Measurements from ENCODE around the gene EFHD2. TPM values are rescaled to one million over a fixed set of nuclear protein-coding genes. Genes with fewer than 3 reads are reported as not detected.

Gene EFHD2
- polyA plus RNA-seq, 1 donor from 2014 or later = 10.3 TPM

DNA sequence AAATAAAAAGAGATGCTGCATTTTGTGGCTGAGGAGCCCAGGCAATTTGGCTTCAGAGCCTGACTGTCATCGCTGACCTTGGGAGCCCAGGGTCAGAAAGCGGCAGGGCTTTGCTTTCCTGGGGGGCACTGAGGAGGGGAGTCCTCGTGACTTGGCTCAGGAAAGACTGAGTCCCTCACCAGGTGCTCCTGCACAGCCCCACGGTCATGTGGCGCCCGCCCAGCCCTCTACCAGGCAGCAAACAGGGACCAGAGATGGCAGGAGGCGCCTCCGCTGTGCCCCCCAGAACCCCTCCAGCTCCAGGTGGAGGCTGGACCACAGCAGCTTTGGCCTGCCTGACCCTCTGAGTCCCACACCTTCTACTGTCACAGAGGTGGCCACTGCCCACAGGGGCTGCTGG lies 13.2 kb downstream of the EFHD2 start:
- TF ChIP-seq, protein P1, sequence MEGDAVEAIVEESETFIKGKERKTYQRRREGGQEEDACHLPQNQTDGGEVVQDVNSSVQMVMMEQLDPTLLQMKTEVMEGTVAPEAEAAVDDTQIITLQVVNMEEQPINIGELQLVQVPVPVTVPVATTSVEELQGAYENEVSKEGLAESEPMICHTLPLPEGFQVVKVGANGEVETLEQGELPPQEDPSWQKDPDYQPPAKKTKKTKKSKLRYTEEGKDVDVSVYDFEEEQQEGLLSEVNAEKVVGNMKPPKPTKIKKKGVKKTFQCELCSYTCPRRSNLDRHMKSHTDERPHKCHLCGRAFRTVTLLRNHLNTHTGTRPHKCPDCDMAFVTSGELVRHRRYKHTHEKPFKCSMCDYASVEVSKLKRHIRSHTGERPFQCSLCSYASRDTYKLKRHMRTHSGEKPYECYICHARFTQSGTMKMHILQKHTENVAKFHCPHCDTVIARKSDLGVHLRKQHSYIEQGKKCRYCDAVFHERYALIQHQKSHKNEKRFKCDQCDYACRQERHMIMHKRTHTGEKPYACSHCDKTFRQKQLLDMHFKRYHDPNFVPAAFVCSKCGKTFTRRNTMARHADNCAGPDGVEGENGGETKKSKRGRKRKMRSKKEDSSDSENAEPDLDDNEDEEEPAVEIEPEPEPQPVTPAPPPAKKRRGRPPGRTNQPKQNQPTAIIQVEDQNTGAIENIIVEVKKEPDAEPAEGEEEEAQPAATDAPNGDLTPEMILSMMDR (IDR thresholded peaks at IDR 0.05; ENCODE audit: poor library complexity, severe bottlenecking) = no peak
- TF ChIP-seq SMC3 (conservative IDR thresholded peaks at IDR 0.05; ENCODE audit: poor library complexity) (no peak), MXI1 (conservative IDR thresholded peaks at IDR 0.05; ENCODE audit: poor library complexity, severe bottlenecking) (no peak), POLR2AphosphoS5 (IDR thresholded peaks at IDR 0.05) (no peak), RAD21 (conservative IDR thresholded peaks at IDR 0.05) (no peak), EZH2 (IDR thresholded peaks at IDR 0.05; ENCODE audit: borderline replicate concordance, insufficient read depth, low read length, poor library complexity, severe bottlenecking) (no peak), REST (IDR thresholded peaks at IDR 0.05; ENCODE audit: borderline replicate concordance) (no peak), EP300 (conservative IDR thresholded peaks at IDR 0.05; ENCODE audit: poor library complexity, severe bottlenecking) (no peak), TAF1 (IDR thresholded peaks at IDR 0.05; ENCODE audit: low read depth) (no peak)
- Histone ChIP-seq H3K79me2 (replicated peaks; ENCODE audit: insufficient read depth, low read length) (no peaks in the 10 kb centered on the region), H3K4me2 (ENCODE audit: low read length) (no peak overlapping the region), H3F3A (ENCODE audit: insufficient read depth, low read length, poor library complexity, severe bottlenecking) (no peaks in the 10 kb centered on the region), H3K9me2 (ENCODE audit: insufficient read depth, low read length) (no peaks in the 10 kb centered on the region), H3K36me3 (ENCODE audit: insufficient read depth, low read length) (no peaks in the 10 kb centered on the region), H4K20me1 (ENCODE audit: insufficient read depth) (no peaks in the 10 kb centered on the region), H3K9ac (ENCODE audit: low read length) (no peak overlapping the region), H3K9me3 (ENCODE audit: low read length) (no peaks in the 10 kb centered on the region), H2AFZ (ENCODE audit: low read depth, low read length) (no peak overlapping the region), H3K27ac (ENCODE audit: low read length) (no peak overlapping the region), H3K27me3 (ENCODE audit: insufficient read depth, low read depth, low read length) (no peaks in the 10 kb centered on the region), H3K4me3 (ENCODE audit: low read length) (no peak overlapping the region)

DNA sequence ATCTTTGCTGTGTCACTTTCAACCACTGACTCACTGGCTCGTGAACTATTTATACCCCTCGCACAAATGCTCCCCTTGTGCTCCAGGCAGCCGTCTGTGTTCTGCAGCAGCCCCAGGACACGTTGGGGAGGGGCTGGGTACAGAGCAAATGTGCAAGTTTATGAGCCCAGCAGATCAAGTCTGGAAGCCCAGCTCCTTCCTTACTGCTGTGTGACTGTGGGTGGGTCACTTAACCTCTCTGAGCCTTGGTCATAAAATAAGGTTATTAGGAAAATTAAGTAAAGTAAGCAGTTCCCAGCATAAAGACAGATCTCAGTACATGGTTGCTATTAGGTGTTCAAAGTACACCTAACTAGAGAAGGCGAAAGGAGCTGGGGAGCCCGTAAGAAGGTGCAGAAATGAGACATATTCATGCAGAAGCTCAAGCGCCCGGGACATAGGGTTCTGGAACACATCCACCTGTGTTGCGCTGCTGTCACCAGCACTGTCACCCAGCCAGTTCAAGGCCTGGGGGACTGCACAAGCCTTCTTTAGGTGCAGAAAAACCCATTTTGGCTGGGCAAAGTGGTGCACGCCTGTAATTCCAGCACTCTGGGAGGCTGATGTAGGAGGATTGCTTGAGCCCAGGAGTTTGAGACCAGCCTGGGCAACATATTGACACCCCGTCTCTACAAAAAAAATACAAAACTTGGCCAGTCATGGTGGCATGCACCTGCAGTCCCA lies 13.8 kb downstream of the EFHD2 start:
- no peak overlapping the region for H3K9ac ChIP-seq (ENCODE audit: low read length)
- H2AFZ ChIP-seq (ENCODE audit: low read depth, low read length) = no peak overlapping the region
- H3F3A ChIP-seq (ENCODE audit: insufficient read depth, low read length, poor library complexity, severe bottlenecking) = no peaks in the 10 kb centered on the region
- no peaks in the 10 kb centered on the region for H3K27me3 ChIP-seq (ENCODE audit: insufficient read depth, low read depth, low read length)
- H4K20me1 ChIP-seq (ENCODE audit: insufficient read depth) = no peaks in the 10 kb centered on the region
- no peaks in the 10 kb centered on the region for H3K79me2 ChIP-seq (replicated peaks; ENCODE audit: insufficient read depth, low read length)
- no peaks in the 10 kb centered on the region for H3K9me3 ChIP-seq (ENCODE audit: low read length)
- no peaks in the 10 kb centered on the region for H3K9me2 ChIP-seq (ENCODE audit: insufficient read depth, low read length)
- H3K27ac ChIP-seq (ENCODE audit: low read length) = no peak overlapping the region
- H3K4me2 ChIP-seq (ENCODE audit: low read length) = no peak overlapping the region
- H3K4me3 ChIP-seq (ENCODE audit: low read length) = no peak overlapping the region
- no peaks in the 10 kb centered on the region for H3K36me3 ChIP-seq (ENCODE audit: insufficient read depth, low read length)
- TF ChIP-seq EZH2 (IDR thresholded peaks at IDR 0.05; ENCODE audit: borderline replicate concordance, insufficient read depth, low read length, poor library complexity, severe bottlenecking) (no peak), POLR2AphosphoS5 (IDR thresholded peaks at IDR 0.05) (no peak), RAD21 (conservative IDR thresholded peaks at IDR 0.05) (no peak), EP300 (conservative IDR thresholded peaks at IDR 0.05; ENCODE audit: poor library complexity, severe bottlenecking) (no peak), MXI1 (conservative IDR thresholded peaks at IDR 0.05; ENCODE audit: poor library complexity, severe bottlenecking) (no peak), REST (IDR thresholded peaks at IDR 0.05; ENCODE audit: borderline replicate concordance) (no peak)
- TF ChIP-seq, protein P1 (IDR thresholded peaks at IDR 0.05; ENCODE audit: poor library complexity, severe bottlenecking) = no peak

All from neural cell (in vitro differentiated cells).